ENCODE results near the gene ADISSP. TPM values are rescaled to one million over a fixed set of nuclear protein-coding genes. Genes with fewer than 3 reads are reported as not detected.

ADISSP gene
- total and polyA plus RNA-seq, 9 of the 15 experiments (the other 6 are each of a cell fraction or from before 2014, with no cell fraction given), result 1.4 to 70.6 (median 23.4) TPM

DNA sequence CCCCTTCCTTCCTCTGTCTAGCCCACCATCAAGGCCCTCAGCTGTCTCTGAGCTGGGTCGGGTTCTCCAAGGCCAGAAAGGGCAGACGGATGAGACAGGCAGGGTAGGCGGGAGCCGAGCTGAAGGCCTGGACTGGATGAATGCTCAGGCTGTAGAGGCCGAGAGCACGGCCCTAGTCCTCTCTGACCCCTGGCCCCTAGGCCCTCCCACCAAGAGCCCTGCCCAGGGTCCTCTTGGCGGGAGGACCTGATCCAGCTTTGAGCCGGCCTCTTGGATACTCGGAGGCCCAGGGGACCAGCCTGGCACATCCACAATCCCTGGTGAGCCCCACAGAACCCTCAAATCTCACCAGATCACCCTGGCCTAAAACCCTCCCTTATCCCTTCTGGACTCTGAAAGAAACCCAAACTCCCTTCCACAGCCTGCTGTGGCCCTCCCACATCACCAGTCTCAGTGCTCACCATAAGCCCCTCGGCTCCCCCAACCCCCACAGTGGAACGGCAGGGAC, 8.2 kb downstream of the ADISSP start (continued):
- no peak for TF ChIP-seq CHD7 (IDR thresholded peaks at IDR 0.05; ENCODE audit: low read depth, low read length)
- TF ChIP-seq, protein P1, sequence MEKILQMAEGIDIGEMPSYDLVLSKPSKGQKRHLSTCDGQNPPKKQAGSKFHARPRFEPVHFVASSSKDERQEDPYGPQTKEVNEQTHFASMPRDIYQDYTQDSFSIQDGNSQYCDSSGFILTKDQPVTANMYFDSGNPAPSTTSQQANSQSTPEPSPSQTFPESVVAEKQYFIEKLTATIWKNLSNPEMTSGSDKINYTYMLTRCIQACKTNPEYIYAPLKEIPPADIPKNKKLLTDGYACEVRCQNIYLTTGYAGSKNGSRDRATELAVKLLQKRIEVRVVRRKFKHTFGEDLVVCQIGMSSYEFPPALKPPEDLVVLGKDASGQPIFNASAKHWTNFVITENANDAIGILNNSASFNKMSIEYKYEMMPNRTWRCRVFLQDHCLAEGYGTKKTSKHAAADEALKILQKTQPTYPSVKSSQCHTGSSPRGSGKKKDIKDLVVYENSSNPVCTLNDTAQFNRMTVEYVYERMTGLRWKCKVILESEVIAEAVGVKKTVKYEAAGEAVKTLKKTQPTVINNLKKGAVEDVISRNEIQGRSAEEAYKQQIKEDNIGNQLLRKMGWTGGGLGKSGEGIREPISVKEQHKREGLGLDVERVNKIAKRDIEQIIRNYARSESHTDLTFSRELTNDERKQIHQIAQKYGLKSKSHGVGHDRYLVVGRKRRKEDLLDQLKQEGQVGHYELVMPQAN (IDR thresholded peaks at IDR 0.05; ENCODE audit: borderline replicate concordance), result no peak
- no peak for TF ChIP-seq FOXP1 (CRISPR knock-in tag; IDR thresholded peaks at IDR 0.05)
- no peak for TF ChIP-seq FOXA1 (IDR thresholded peaks at IDR 0.05; ENCODE audit: borderline replicate concordance)
- no peak for TF ChIP-seq SMAD2 (IDR thresholded peaks at IDR 0.05; ENCODE audit: low read depth, low read length)
- TF ChIP-seq SMAD3 (CRISPR knock-in tag; conservative IDR thresholded peaks at IDR 0.05), result no peak
- TF ChIP-seq BRCA1 (IDR thresholded peaks at IDR 0.05), result no peak
- no peak for TF ChIP-seq BRCA1 (CRISPR knock-in tag; IDR thresholded peaks at IDR 0.05)
- no peak for TF ChIP-seq ELF2 (CRISPR knock-in tag; IDR thresholded peaks at IDR 0.05)

All from K562 (cell line).